GM12892 (cell line): Measurements from ENCODE around the gene PTPRK.

Source experiments
- POLR2A ChIP-seq: IDR thresholded peaks from 2 replicates; pipeline ENCODE4 v1.6.1; 2011; ENCODE audit warnings: low read depth, low read length, control low read depth
- POLR2AphosphoS5 ChIP-seq: IDR thresholded peaks from 2 replicates; pipeline ENCODE4 v1.6.1; 2011; ENCODE audit warnings: low read depth, low read length, control low read depth
- TAF1 ChIP-seq: IDR thresholded peaks from 2 replicates; pipeline ENCODE4 v1.6.1; 2011; ENCODE audit warnings: low read depth, mild to moderate bottlenecking, control low read depth, low read length, borderline replicate concordance

GRCh38 chr6:128047989-128048388 is 472.4 kb downstream of the PTPRK start:
- TF ChIP-seq TAF1 (no peak), POLR2AphosphoS5 (no peak), POLR2A (no peak)
